HS-5 (cell line): ENCODE data around the gene TMEM247.
"Not testable (repeated sequence)": the region's sequence is repeated elsewhere in the genome, so short reads cannot be mapped to it uniquely, and the experiment has no call there.

Experiments used
- DNase-seq: peaks from one replicate; pipeline ENCODE4 v3.0.0-alpha.2; 2012; ENCODE audit warnings: low read depth

Gene TMEM247

GRCh38 chr2:46512185-46512584 is 32.8 kb downstream of the TMEM247 start:
- no peak for DNase-seq

- DNase-seq: no peak
Observed at GRCh38 chr2:46514738-46515137, 35.4 kb downstream of the TMEM247 start.

- DNase-seq: no peak
Observed at GRCh38 chr2:46517485-46517884, 38.1 kb downstream of the TMEM247 start.

- no peak for DNase-seq
Observed at GRCh38 chr2:46518861-46519260, 39.5 kb downstream of the TMEM247 start.

- no peak for DNase-seq
Observed at GRCh38 chr2:46519265-46519664, 39.9 kb downstream of the TMEM247 start.

- no peak for DNase-seq
Observed at GRCh38 chr2:46520130-46520711, 40.9 kb downstream of the TMEM247 start.

- DNase-seq: no peak
Observed at GRCh38 chr2:46521215-46521683, 41.9 kb downstream of the TMEM247 start.

- DNase-seq: not testable (repeated sequence)
Observed at GRCh38 chr2:46522385-46522784, 43.0 kb downstream of the TMEM247 start.

- DNase-seq: no peak
Observed at GRCh38 chr2:46525522-46526155, 46.3 kb downstream of the TMEM247 start.

GRCh38 chr2:46528880-46529279 is 49.5 kb downstream of the TMEM247 start:
- DNase-seq: no peak

- DNase-seq: no peak
Observed at GRCh38 chr2:46530639-46531038, 51.3 kb downstream of the TMEM247 start.

GRCh38 chr2:46531863-46532262 is 52.5 kb downstream of the TMEM247 start:
- no peak for DNase-seq
